Measurements from ENCODE around the gene RPS6KA2. TPM values are rescaled to one million over a fixed set of nuclear protein-coding genes. Genes with fewer than 3 reads are reported as not detected.

Gene RPS6KA2
- total RNA-seq, 4 donors from 2014 or later = 55.4 to 119 (median 76.4) TPM

- no peak for ATAC-seq
- no peak overlapping the region for H3K27ac ChIP-seq
- peaks cover 0 to 31% (median 8%) of the 10 kb centered on the region in 3 donors for H3K4me1 ChIP-seq
- no peaks in the 10 kb centered on the region for H3K27me3 ChIP-seq
- H3K36me3 ChIP-seq = no peaks in the 10 kb centered on the region
- 95 to 97% methylated on average over 8 of the region's 9 CpGs for WGBS, 2 donors (ENCODE audit: low coverage in 1 of 2)
- no peak for TF ChIP-seq POLR2AphosphoS5 (IDR thresholded peaks at IDR 0.05)
- TF ChIP-seq EP300 (IDR thresholded peaks at IDR 0.05) = no peak
- TF ChIP-seq CTCF (IDR thresholded peaks at IDR 0.05) = no peak
- no peak for TF ChIP-seq POLR2A (IDR thresholded peaks at IDR 0.05)
- no peaks in the 10 kb centered on the region for H3K9me3 ChIP-seq
- H3K4me3 ChIP-seq = no peak overlapping the region
These were observed 22.7 kb downstream of the RPS6KA2 start for GRCh38 chr6:166604328-166604727.

GRCh38 chr6:166603043-166603690 lies 23.9 kb downstream of the RPS6KA2 start:
- Histone ChIP-seq H3K4me1 (peaks cover under 1 to 32% (median 8%) of the 10 kb centered on the region in 3 donors), H3K27ac (no peak overlapping the region), H3K4me3 (no peak overlapping the region), H3K36me3 (no peaks in the 10 kb centered on the region), H3K27me3 (no peaks in the 10 kb centered on the region), H3K9me3 (no peaks in the 10 kb centered on the region)
- 21 to 61% methylated on average over 3 to 4 of the region's 14 CpGs for WGBS, 2 donors (ENCODE audit: low coverage in 1 of 2)
- no peak for ATAC-seq
- TF ChIP-seq POLR2AphosphoS5 (IDR thresholded peaks at IDR 0.05) = no peak

- H3K36me3 ChIP-seq = no peaks in the 10 kb centered on the region
- H3K4me1 ChIP-seq = peaks cover 3 to 36% (median 12%) of the 10 kb centered on the region in 3 donors
- H3K27me3 ChIP-seq = no peaks in the 10 kb centered on the region
- no peak for TF ChIP-seq POLR2A (IDR thresholded peaks at IDR 0.05)
- no peak for TF ChIP-seq CTCF (IDR thresholded peaks at IDR 0.05)
- no peak for TF ChIP-seq EP300 (IDR thresholded peaks at IDR 0.05)
- TF ChIP-seq POLR2AphosphoS5 (IDR thresholded peaks at IDR 0.05) = no peak
- no peak overlapping the region for H3K27ac ChIP-seq
- no peak for ATAC-seq
- H3K4me3 ChIP-seq = no peak overlapping the region
- H3K9me3 ChIP-seq = no peaks in the 10 kb centered on the region
- WGBS, 2 donors (ENCODE audit: low coverage in 1 of 2) = 92 to 96% methylated on average over 8 to 10 of the region's 10 CpGs
These were observed 25.1 kb downstream of the RPS6KA2 start for GRCh38 chr6:166601956-166602355.

GRCh38 chr6:166600931-166601330 lies 26.1 kb downstream of the RPS6KA2 start:
- ATAC-seq = no peak
- no peak for TF ChIP-seq EP300 (IDR thresholded peaks at IDR 0.05)
- no peak for TF ChIP-seq CTCF (IDR thresholded peaks at IDR 0.05)
- TF ChIP-seq POLR2A (IDR thresholded peaks at IDR 0.05) = no peak
- TF ChIP-seq POLR2AphosphoS5 (IDR thresholded peaks at IDR 0.05) = no peak
- Histone ChIP-seq H3K4me3 (no peak overlapping the region), H3K27me3 (no peaks in the 10 kb centered on the region), H3K9me3 (no peaks in the 10 kb centered on the region), H3K27ac (no peak overlapping the region), H3K4me1 (peaks cover 3 to 41% (median 13%) of the 10 kb centered on the region in 3 donors), H3K36me3 (no peaks in the 10 kb centered on the region)
- WGBS, 2 donors (ENCODE audit: low coverage in 1 of 2) = 75 to 86% methylated on average over 2 of the region's 2 CpGs

GRCh38 chr6:166599205-166599604 lies 27.8 kb downstream of the RPS6KA2 start:
- WGBS, 2 donors (ENCODE audit: low coverage in 1 of 2) = 73 to 77% methylated on average over 4 to 5 of the region's 5 CpGs
- no peak for ATAC-seq
- Histone ChIP-seq H3K9me3 (no peaks in the 10 kb centered on the region), H3K27ac (peak overlapping the region; percentile 59 to 78 (median 69)), H3K4me3 (no peak overlapping the region), H3K36me3 (no peaks in the 10 kb centered on the region), H3K27me3 (no peaks in the 10 kb centered on the region), H3K4me1 (peaks cover 3 to 51% (median 17%) of the 10 kb centered on the region in 3 donors)
- no peak for TF ChIP-seq POLR2AphosphoS5 (IDR thresholded peaks at IDR 0.05)
- TF ChIP-seq EP300 (IDR thresholded peaks at IDR 0.05) = no peak
- TF ChIP-seq POLR2A (IDR thresholded peaks at IDR 0.05) = no peak
- no peak for TF ChIP-seq CTCF (IDR thresholded peaks at IDR 0.05)

All from gastroesophageal sphincter (tissue), 4 donors.